ENCODE data around the gene PRSS37.
"Not testable (repeated sequence)": the region's sequence is repeated elsewhere in the genome, so short reads cannot be mapped to it uniquely, and the experiment has no call there.

GRCh38 chr7:141822432-141822831 is 18.9 kb downstream of the PRSS37 start:
- TF ChIP-seq ZFX (IDR thresholded peaks at IDR 0.05); SIN3A (IDR thresholded peaks at IDR 0.05; ENCODE audit: low read depth): not testable (repeated sequence)
- TF ChIP-seq, protein P1, sequence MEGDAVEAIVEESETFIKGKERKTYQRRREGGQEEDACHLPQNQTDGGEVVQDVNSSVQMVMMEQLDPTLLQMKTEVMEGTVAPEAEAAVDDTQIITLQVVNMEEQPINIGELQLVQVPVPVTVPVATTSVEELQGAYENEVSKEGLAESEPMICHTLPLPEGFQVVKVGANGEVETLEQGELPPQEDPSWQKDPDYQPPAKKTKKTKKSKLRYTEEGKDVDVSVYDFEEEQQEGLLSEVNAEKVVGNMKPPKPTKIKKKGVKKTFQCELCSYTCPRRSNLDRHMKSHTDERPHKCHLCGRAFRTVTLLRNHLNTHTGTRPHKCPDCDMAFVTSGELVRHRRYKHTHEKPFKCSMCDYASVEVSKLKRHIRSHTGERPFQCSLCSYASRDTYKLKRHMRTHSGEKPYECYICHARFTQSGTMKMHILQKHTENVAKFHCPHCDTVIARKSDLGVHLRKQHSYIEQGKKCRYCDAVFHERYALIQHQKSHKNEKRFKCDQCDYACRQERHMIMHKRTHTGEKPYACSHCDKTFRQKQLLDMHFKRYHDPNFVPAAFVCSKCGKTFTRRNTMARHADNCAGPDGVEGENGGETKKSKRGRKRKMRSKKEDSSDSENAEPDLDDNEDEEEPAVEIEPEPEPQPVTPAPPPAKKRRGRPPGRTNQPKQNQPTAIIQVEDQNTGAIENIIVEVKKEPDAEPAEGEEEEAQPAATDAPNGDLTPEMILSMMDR (IDR thresholded peaks at IDR 0.05 in 2 of 3, conservative IDR thresholded peaks at IDR 0.05 in 1 of 3; ENCODE audit: borderline replicate concordance in 1 of 3, insufficient read depth in 1 of 3, low read depth in 2 of 3, low read length in 2 of 3), result not testable (repeated sequence)

Data from HCT116 (cell line).